Inflammatory macrophage treated with lipopolysaccharide for 4 hours (primary cell): Measurements from ENCODE around the gene CACNB4.
A peak's percentile ranks its signal among the peaks of the same experiment; 100 is the strongest.
"Not testable (repeated sequence)": the region's sequence is repeated elsewhere in the genome, so short reads cannot be mapped to it uniquely, and the experiment has no call there.

Experiments
- DNase-seq: peaks from one replicate; pipeline ENCODE4 v3.0.0-alpha.2; 2020

The CACNB4 gene

DNA sequence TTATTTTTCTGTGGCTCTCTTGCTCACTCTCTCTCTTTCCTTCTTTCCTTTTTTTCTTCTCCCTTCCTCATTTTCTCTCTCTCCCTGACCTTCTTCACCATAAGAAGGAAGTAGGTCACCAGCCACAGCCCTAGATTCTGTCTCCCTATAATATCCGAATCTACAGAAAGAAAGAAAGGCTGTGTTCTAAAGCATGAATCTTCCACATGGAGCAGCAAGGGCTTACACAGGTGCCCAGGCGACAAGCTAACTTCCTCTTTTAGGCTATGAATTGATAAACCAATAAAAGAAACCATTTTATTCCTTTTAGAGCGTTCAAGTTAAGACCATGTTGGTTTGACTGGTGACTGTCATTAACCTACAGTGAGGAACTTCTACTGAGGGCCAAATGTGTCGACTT, 49.3 kb downstream of the CACNB4 start:
- DNase-seq = peak; percentile 34

DNA sequence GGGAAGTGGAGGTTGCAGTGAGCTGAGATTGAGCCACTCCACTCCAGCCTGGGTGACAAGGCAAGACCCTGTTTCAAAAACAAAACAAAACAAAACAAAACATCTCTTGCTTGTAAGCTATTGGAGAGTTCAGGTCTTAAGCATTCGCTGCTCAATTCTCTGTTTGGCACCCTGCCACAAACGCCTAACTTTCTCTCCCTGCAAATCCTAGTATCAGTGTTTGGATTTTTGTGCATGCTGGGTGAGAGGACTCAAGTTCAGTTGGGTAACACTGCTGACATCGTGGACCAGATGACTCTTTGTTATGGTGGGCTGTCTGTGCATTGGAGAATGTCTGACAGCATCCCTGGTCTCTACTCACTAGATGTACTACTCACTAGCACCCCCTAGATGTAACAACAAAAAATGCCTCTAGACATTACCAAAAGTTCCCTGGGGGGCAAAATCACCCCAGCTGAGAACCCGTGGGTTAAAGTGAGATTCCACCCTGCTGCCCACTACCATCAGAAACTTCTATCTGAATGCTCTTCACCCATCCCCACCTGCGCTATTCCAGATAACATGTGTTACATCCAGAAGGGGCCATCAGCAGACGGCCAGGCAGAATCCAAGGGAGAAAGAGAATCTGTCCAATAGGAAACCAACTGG, 50.9 kb downstream of the CACNB4 start:
- peak; percentile 61 for DNase-seq

DNA sequence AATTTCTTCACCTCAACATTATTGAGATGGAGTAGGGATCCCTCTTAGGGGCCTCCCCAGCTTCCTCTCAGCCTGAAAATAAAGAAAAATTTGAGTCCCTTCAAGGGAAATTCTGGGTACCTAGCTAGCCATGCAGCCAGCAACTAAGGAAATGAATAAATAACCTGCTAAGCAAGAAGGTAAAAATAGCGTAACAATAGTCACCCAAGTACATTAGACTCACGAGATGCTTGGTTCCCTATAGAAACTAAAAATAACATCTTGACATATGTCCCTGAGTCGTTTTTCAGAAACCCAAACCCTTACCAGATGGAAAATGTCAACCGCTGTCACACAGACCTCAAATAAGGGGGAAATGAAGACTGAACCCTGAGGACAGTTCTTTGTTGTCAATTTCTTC, 51.9 kb downstream of the CACNB4 start:
- DNase-seq = peak; percentile 77

DNA sequence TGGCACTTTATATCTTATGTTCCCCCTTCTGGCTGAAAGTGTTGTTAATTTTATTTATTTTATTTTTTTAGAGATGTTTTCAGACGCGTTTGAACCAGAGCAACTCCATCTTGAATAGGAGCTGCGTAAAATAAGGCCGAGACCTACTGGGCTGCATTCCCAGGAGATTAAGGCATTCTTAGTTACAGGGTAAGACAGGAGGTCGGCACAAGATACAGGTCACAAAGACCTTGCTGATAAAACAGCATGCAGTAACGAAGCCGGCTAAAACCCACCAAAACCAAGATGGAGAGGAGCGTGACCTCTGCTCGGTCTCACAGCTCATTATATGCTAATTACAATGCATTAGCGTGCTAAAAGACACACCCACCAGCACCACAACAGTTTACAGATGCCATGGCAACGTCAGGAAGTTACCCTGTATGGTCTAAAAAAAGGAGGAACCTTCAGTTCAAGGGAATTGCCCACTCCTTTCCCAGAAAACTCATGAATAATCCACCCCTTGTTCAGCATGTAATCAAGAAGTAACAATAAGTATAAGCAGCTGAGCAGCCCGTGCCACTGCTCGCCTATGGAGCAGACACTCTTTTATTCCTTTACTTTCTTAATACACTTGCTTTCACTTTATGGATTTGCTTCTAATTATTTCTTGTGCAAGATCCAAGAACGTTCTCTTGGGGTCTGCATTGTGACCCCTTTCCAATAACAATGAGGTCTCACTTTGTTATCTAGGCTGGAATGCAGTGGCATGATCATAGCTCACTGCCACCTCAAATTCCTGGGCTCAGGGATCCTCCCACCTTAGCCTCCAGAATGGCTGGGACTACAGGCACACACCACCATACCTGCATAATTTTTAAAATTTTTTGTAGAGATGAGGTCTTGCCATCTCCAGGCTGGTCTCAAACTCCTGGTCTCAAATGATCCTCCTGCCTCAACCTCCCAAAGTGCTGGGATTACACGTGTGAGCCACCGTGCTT, 55.9 kb downstream of the CACNB4 start:
- DNase-seq = peak; percentile 97

DNA sequence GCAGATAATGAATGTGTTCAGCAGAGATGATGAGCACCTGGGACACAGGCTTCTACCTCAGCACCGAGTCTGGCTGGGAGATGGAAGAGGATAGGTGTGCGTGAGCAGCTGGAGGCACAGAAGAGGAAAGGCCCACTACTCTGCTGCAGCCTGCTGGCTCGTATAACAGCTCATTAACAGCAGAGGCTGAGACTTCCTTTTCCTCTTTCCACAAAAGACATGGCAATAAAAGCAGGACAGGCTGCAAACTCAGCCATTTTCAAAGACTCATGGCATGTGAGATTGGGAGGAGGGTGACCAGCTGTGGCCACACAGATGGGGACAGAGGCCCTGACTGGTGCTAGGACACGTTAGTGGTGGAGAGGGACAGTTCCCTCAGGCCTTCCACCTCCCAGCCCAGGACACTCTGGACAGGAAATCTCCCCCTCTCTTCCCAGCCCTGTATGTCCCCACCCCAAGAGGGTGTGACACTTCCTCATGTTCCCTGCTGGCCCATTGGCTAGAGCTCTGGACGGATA, 60.3 kb downstream of the CACNB4 start:
- DNase-seq = peak; percentile 80

DNA sequence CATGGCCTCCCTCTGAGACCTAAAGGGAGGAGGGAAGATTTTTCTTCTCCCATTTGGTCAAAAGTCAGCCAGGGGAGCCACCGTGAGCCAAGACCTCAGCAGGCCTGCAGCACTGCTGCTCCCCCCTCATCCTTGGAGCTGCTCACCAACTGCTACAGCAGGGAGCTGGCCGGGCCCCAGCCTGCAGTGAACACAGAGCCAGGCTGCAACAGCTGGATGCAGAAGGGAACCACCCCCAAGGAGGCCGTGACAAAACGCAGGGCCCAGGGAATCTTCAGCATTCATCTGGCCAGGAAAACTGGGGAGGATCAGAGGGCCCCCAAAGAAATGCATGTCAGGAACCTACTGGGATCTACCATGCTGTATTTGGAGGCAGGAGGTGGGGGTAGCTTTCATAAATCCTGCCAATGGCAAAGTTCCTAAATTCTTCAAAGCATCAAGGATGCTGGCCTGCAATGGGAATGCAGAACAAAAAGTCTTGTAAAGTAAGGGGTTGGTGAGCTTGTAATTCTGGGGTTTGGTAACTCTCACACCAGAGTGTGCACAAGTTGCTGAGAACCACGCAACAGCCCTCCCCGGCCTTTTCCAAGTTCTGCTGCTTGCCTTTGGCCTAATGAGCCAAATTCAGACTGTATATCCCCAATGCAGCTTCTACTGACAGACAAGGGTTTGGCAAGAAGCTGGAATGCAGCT, 61.0 kb downstream of the CACNB4 start:
- no peak for DNase-seq

DNA sequence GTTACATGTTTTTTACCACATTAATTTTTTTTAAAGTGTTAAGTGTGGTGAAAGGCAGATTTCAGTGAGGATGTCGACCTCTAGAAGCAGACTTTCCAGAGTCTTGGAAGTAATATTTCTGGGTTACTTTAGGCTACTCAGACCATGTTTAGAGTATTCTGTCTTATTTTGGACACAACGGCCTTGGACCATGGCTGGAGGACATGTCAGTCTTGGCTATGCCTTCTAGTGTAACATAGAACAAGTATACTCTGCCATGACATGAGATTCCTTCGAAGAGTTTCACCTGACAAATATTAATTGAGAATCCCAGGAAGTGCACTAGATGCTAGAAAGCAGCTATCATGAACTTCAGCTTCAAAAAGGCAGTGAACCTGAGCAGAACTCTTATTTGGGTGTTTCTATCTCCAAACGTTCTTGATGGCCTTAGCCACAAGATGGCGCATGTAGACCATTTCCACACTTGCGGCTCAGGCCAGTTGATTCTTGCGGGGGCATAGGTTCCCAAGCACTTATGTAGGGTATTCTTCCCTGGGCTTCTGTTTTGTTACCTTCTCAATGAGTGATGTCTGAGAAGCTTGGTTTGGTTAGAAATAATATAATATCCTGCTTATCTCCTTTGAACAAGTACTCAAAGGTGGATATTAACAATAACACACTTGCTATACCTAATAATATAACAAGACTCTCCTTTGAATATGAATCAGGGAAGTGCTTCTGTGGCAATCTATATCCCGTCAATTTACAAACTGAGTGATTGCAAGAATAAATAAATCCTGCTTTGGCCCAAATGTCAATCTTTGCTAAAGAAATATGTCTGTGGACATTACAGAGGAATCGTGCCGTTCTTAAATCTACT, 62.0 kb downstream of the CACNB4 start:
- DNase-seq = peak; percentile 74

DNA sequence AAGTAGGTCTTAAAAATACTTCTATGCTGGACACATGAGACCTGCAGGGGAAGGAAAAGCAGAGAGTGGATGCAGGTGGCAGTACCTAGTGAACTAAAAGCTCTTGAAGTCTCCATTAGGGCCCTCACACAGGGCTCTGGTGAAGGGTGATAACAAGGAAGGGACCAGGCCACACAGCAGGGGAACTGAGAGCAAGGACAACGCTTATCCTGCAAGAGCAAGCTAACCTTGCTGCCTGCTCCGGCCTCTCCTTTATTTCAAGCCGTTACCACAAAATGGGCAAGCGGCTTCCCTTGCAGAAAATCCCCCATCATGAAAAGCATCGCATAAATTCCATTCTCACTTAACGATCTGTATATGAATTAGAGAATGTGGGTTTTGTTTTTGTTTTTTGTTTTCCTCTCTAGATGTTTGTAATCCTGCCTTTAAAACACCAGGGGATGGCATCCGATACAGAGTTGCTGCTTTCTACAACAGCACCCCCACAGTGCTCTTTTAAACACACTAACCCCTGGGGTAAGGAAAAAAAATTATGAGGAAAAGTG, 64.5 kb downstream of the CACNB4 start:
- no peak for DNase-seq

DNA sequence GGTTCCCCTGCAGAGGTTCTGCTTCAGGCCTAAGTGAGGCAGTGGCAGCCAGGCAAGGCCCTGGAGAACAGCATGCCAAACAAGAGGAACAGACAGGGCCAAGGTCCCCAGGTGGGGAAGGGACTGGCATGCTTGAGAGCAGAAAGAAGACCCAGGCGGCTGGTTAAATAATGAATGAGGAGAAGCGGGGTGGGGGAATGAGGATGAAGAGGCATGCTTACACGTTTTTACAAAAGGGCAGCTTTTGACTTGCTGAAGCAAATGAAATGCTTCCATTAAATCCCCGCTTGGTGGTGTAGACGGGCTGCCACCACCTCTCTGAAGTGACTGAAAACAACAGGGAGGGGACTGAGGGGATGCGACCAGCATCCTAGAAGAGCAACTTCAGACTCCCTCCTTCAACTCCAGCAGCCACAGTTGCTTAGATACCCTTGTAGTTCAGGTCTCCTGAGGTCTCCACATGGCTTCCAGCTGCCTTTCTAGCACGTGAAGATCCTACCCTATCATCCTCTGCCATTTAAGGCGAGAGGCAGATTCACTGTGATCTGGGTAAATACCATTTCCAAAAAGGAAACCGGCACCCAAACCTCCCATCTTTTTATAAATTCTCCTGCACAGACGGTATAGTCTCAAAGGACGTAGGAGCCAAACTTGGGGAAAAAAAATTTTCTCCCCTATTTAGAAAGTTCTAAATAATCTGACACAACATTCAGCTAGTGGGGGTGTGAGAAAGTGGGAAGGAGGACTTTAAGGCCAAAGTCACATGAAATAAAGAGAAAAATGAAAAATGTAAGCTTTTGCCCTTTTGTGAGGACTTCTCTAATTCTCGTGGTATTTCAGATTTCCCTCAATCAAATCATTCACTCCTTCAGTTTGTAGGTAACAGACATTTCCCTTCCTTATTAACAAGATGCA, 65.6 kb downstream of the CACNB4 start:
- peak; percentile 55 for DNase-seq

DNA sequence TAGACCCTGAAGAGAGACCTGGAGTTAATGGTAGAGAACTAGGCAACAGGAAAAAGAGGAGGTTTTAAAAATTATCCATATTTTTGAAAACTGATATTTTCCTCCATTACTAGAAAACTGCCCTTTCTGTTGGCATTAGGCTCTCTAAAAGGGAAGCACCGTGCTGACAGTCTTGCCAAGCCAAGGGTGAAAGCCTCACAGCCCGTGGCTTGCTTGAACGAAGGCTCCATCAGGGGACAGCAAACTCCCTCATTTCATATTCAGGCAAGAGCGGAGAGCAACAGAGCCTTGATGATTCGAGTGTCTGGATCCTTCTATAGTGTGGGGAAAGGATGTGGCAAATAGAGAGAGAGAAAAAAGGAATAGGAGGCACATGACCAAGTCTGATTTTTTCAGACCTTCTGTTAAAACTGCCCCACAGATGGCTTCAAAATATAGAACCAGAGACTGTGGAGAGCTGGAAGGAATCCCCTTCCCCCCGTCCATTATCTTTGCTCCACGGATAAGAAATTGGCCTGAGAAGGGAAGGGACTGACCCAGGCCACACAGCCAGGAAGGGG, 67.0 kb downstream of the CACNB4 start:
- peak; percentile 35 for DNase-seq

DNA sequence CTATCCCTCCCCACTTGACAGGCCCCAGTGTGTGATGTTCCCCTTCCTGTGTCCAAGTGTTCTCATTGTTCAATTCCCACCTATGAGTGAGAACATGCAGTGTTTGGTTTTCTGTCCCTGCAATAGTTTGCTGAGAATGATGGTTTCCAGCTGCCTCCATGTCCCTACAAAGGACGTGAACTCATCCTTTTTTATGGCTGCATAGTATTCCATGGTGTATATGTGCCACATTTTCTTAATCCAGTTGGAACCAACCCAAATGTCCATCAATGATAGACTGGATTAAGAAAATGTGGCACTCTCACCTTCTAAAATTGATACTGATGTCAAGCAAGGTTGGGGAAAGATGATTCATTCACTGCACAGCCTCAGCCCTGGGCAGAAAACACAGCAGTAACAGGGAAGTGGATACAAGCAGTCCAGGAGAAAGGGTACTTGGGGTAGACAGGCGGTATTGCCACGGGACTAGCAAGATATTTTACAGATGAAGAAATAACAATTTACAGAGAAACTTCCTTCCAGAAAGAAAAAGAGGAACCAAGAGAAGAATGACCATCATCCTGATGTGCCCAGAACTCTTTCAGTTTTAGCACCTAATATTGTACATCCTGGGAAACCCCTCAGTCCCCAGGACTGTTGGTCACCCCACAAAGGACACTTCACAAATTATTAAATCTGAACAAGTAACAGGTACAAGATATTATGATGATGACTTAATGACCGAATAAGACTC, 68.1 kb downstream of the CACNB4 start:
- DNase-seq = peak; percentile 96

DNA sequence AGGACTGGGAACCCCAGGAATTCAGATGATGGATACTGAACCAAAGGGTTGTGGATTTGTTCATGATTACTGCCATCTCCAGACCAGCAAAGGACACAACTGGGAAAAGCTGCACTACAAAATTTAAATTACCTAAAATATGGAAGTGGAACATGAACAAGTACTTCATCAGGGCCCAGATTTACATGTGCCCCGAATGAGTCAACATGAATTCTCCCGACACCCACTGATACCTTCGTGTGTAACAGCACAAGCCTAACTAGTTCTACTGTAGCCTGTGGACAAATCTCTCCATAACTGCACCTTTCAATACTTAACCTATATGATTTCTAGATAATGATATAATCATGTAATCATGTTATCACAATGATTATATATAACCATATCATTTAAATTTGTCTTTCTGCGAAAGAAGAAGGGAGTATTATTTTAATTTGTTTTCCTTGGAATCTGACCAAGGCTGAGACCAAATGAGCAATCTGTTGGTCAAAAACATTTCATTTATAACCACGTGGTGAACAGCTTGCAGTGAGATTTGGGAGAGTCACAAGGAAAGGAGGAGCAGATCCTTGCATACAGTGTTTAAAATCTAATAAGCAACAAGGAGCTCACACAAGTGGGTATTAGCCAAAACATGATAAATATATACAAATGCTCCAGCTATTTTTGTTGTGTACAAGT, 70.5 kb downstream of the CACNB4 start:
- DNase-seq = peak; percentile 84

DNA sequence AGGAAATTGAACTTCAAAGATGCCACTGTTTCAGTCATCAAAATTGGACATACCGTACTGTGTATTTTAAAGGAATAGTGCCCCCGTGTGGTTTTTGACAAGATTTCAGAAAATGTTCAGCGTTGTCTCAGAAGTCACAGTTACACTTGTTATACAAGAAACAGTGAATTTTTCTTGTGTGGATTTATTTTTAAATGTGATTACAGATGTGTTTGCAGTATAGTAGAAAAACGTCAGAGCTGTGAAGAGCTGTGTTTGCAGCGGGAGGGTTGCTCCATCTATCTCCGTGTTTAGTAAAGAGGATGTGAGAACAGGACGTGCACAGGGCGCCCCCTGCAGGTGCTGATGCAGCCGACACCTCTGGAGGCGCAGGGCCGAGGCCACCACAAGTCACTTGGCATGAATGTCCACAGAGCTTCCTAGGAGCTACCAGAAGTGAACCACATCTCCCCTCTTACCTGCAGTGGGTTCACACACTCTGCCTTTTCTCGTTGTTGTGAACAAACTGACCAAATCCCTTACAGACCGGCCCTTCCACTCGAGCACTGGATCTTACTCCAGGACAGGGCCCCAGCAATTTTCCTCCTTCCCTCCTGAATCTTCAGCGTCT, 73.1 kb downstream of the CACNB4 start:
- peak; percentile 84 for DNase-seq

DNA sequence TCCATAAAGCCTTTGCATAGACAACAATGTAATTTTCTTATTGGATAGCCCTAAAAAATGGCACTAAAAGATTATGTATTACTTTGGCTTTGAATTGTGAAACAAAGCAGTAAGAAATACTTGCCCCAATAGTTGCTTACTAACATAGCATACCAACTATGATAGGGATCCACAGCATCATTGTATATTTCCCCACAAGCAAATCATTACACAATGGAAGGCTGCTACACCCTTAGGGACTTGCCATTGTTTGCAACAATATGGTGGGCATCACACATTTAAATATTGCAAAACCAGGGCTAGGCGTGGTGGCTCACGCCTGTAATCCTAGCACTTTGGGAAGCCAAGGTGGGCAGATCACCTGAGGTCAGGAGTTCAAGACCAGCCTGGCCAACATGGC, 74.4 kb downstream of the CACNB4 start:
- DNase-seq = peak; percentile 77

DNA sequence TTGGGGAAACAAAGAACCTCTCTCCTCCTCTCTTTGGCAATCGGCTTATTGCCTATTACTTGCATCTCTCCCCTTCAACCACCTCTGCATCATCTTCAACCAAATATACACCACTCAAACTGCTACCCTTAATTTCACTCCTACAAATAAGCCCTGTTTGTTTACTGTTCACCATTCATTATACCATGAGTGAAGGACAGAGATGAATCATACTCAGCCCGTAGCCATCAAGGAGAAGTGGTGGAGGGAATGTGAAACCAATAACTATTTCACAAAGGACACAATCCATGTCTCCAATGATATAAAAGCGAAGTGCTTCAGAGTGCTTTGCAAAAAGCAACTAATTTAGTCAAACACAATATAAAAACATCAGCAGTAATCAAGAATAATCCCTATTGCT, 76.8 kb downstream of the CACNB4 start:
- peak; percentile 60 for DNase-seq

DNA sequence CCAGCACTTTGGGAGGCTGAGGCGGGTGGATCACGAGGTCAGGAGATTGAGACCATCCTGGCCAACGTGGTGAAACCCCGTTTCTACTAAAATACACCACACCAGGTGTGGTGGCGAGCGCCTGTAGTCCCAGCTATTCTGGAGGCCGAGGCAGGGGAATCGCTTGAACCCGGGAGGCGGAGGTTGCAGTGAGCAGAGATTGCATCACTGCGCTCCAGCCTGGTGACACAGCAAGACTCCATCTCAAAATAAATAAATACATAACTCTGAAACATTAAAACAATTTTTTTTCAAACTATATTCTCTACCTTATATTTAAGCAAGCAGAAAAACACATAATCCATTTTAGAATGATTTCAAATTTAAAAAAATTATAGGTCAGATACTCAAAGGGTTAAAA, 77.8 kb downstream of the CACNB4 start:
- DNase-seq = not testable (repeated sequence)

DNA sequence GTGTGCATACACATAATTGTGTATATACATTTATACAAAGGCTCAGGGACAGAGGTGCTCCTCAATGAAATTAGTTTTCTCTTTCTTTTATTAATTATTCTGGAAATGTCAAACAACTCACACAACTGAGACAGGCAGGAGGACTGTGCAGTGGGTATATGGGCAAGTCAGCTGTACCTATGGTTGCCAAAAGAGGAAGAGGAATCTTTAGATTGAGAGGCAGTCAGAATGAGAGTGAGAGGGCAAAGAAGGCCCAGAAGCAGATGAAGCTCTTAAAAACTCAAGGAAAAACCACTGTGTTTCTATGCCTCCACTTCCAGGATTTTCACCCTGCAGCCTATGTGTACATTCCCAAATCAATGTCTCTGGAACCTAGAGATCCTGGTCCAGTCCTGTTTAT, 79.1 kb downstream of the CACNB4 start:
- no peak for DNase-seq
